Mesothelial cell of epicardium (in vitro differentiated cells): ENCODE data around the gene NME5. TPM values are rescaled to one million over a fixed set of nuclear protein-coding genes. Genes with fewer than 3 reads are reported as not detected.
"Not testable (repeated sequence)": the region's sequence is repeated elsewhere in the genome, so short reads cannot be mapped to it uniquely, and the experiment has no call there.

Source experiments
- DNase-seq, 2 experiments: peaks; one replicate each; pipeline ENCODE4 v3.0.0; 2021; ENCODE audit warnings: low spot score in 2 of 2; ENCODE audit not compliant: unreplicated experiment in 2 of 2
- H3K27ac Mint-ChIP-seq: 2 replicates; pipeline ENCODE4 v1.8.0; 2021; ENCODE audit warnings: mixed read lengths
- H3K27me3 Mint-ChIP-seq: 2 replicates; pipeline ENCODE4 v1.8.0; 2021; ENCODE audit warnings: low read depth, mixed read lengths
- H3K36me3 Mint-ChIP-seq: 2 replicates; pipeline ENCODE4 v1.8.0; 2021; ENCODE audit warnings: mixed read lengths
- H3K4me1 Mint-ChIP-seq: 2 replicates; pipeline ENCODE4 v1.8.0; 2021; ENCODE audit warnings: mixed read lengths
- H3K4me3 Mint-ChIP-seq: 2 replicates; pipeline ENCODE4 v1.8.0; 2021; ENCODE audit warnings: mild to moderate bottlenecking, moderate library complexity, mixed read lengths
- H3K9me3 Mint-ChIP-seq: 2 replicates; pipeline ENCODE4 v1.8.0; 2021; ENCODE audit warnings: mixed read lengths
- CTCF ChIP-seq: fragments of 200-600 bp; sonication (generic); IDR thresholded peaks from one replicate; pipeline ENCODE4 v1.5.0; 2021; ENCODE audit warnings: antibody characterized with exemption; ENCODE audit not compliant: unreplicated experiment
- total RNA-seq: library from RNA; stranded (reverse); gene quantifications from 3 replicates; pipeline ENCODE4 v1.2.1, GENCODE V29; 2021

Gene NME5
- total RNA-seq, 1 donor from 2014 or later, result 3.4 TPM

GRCh38 chr5:138169124-138169523 lies 29.9 kb upstream of the NME5 start:
- Mint-ChIP-seq H3K4me1 (no peaks in the 10 kb centered on the region), H3K36me3 (peaks cover 60% of the 10 kb centered on the region), H3K27me3 (no peaks in the 10 kb centered on the region), H3K4me3 (no peak overlapping the region), H3K27ac (no peak overlapping the region), H3K9me3 (no peaks in the 10 kb centered on the region)
- no peak for TF ChIP-seq CTCF
- DNase-seq, result no peak

GRCh38 chr5:138163721-138164120 lies 24.5 kb upstream of the NME5 start:
- no peaks in the 10 kb centered on the region for H3K27me3 Mint-ChIP-seq
- peaks cover 66% of the 10 kb centered on the region for H3K36me3 Mint-ChIP-seq
- H3K27ac Mint-ChIP-seq, result no peak overlapping the region
- TF ChIP-seq CTCF, result no peak
- no peak overlapping the region for H3K4me3 Mint-ChIP-seq
- no peaks in the 10 kb centered on the region for H3K9me3 Mint-ChIP-seq
- DNase-seq, result no peak
- no peaks in the 10 kb centered on the region for H3K4me1 Mint-ChIP-seq

GRCh38 chr5:138160706-138161105 lies 21.5 kb upstream of the NME5 start:
- no peak for DNase-seq
- Mint-ChIP-seq H3K4me1 (no peaks in the 10 kb centered on the region), H3K4me3 (no peak overlapping the region), H3K36me3 (peaks cover 60% of the 10 kb centered on the region), H3K27me3 (no peaks in the 10 kb centered on the region), H3K27ac (no peak overlapping the region), H3K9me3 (no peaks in the 10 kb centered on the region)
- TF ChIP-seq CTCF, result no peak

- Mint-ChIP-seq H3K9me3 (no peaks in the 10 kb centered on the region), H3K4me1 (no peaks in the 10 kb centered on the region), H3K4me3 (no peak overlapping the region), H3K27ac (no peak overlapping the region), H3K36me3 (peaks cover 54% of the 10 kb centered on the region), H3K27me3 (no peaks in the 10 kb centered on the region)
- DNase-seq, result no peak
- TF ChIP-seq CTCF, result no peak
Measured at GRCh38 chr5:138159666-138160065, 20.4 kb upstream of the NME5 start.

DNA sequence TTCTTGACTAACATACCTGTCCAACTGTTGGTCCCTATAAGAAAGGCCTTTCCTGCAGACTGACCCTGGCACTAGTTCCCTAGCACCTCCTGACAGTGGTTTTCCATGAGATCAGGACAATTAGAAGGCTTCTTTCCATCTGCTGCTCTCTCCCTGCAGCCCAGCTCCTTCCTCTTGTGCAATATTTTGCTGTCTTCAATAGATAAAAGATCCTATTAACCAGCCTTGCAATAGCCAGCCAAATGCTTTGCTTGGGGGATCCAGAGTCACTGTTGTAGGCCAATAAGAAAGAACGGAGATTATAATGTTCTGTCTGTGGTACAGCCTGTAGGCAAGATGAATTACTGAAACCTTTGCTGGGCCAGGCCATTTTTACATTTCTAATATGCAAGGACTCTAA lies 18.4 kb upstream of the NME5 start:
- Mint-ChIP-seq H3K4me3 (no peak overlapping the region), H3K9me3 (no peaks in the 10 kb centered on the region), H3K27ac (no peak overlapping the region), H3K27me3 (peaks cover 3% of the 10 kb centered on the region), H3K4me1 (no peaks in the 10 kb centered on the region), H3K36me3 (peaks cover 37% of the 10 kb centered on the region)
- no peak for TF ChIP-seq CTCF
- DNase-seq, result no peak

GRCh38 chr5:138155977-138156376 lies 16.7 kb upstream of the NME5 start:
- H3K9me3 Mint-ChIP-seq, H3K27ac Mint-ChIP-seq, DNase-seq, H3K4me1 Mint-ChIP-seq, H3K27me3 Mint-ChIP-seq, H3K4me3 Mint-ChIP-seq: not testable (repeated sequence)
- peaks cover 36% of the 10 kb centered on the region for H3K36me3 Mint-ChIP-seq
